Measurements from ENCODE around the gene ZFP69B. TPM values are rescaled to one million over a fixed set of nuclear protein-coding genes. Genes with fewer than 3 reads are reported as not detected.

ZFP69B gene
- total RNA-seq, 2 donors from 2014 or later = 1.4 to 1.9 TPM

GRCh38 chr1:40438391-40439015 lies 11.8 kb upstream of the ZFP69B start:
- intact Hi-C loops (cut with DNase I) = no loop called here
- peak; percentile 64 for TF ChIP-seq CTCF (IDR thresholded peaks at IDR 0.05)
- Histone ChIP-seq H3K27ac (no peak overlapping the region), H3K4me3 (no peak overlapping the region), H3K27me3 (no peaks in the 10 kb centered on the region), H3K9me3 (no peaks in the 10 kb centered on the region), H3K36me3 (no peaks in the 10 kb centered on the region), H3K9ac (ENCODE audit: low read depth in 2 of 2, low read length in 2 of 2) (no peak overlapping the region), H3K4me1 (no peaks in the 10 kb centered on the region)
- DNase-seq = no peak

GRCh38 chr1:40439247-40439646 lies 11.0 kb upstream of the ZFP69B start:
- Histone ChIP-seq H3K9ac (ENCODE audit: low read depth in 2 of 2, low read length in 2 of 2) (no peak overlapping the region), H3K27me3 (no peaks in the 10 kb centered on the region), H3K4me3 (no peak overlapping the region), H3K4me1 (no peaks in the 10 kb centered on the region), H3K27ac (no peak overlapping the region), H3K9me3 (no peaks in the 10 kb centered on the region), H3K36me3 (no peaks in the 10 kb centered on the region)
- intact Hi-C loops (cut with DNase I) = no loop called here
- TF ChIP-seq CTCF (IDR thresholded peaks at IDR 0.05) = no peak
- no peak for DNase-seq

- Histone ChIP-seq H3K36me3 (no peaks in the 10 kb centered on the region), H3K9me3 (peaks cover 5% of the 10 kb centered on the region), H3K9ac (ENCODE audit: low read depth in 2 of 2, low read length in 2 of 2) (peak overlapping the region; percentile 72 to 83), H3K27me3 (no peaks in the 10 kb centered on the region), H3K4me1 (no peaks in the 10 kb centered on the region), H3K4me3 (peak overlapping the region; percentile 80), H3K27ac (peak overlapping the region; percentile 70)
- TF ChIP-seq CTCF (IDR thresholded peaks at IDR 0.05) = no peak
- intact Hi-C loops (cut with DNase I) = no loop called here
- peak; percentile 23 for DNase-seq
Measured at GRCh38 chr1:40450495-40451237, 390 bp downstream of the ZFP69B start.

- no peak overlapping the region for H3K27ac ChIP-seq
- no peak for DNase-seq
- H3K9ac ChIP-seq (ENCODE audit: low read depth in 2 of 2, low read length in 2 of 2) = no peak overlapping the region
- TF ChIP-seq CTCF (IDR thresholded peaks at IDR 0.05) = no peak
- no peaks in the 10 kb centered on the region for H3K36me3 ChIP-seq
- intact Hi-C loops (cut with DNase I) = no loop called here
- no peaks in the 10 kb centered on the region for H3K27me3 ChIP-seq
- no peak overlapping the region for H3K4me3 ChIP-seq
- H3K9me3 ChIP-seq = peaks cover 5% of the 10 kb centered on the region
- no peaks in the 10 kb centered on the region for H3K4me1 ChIP-seq
Measured at GRCh38 chr1:40451238-40451585, 936 bp downstream of the ZFP69B start.

GRCh38 chr1:40454873-40455272 lies 4.6 kb downstream of the ZFP69B start:
- no peaks in the 10 kb centered on the region for H3K36me3 ChIP-seq
- peaks cover 7% of the 10 kb centered on the region for H3K9me3 ChIP-seq
- H3K27me3 ChIP-seq = no peaks in the 10 kb centered on the region
- intact Hi-C loops (cut with DNase I) = no loop called here
- no peak overlapping the region for H3K27ac ChIP-seq
- TF ChIP-seq CTCF (IDR thresholded peaks at IDR 0.05) = no peak
- DNase-seq = no peak
- no peak overlapping the region for H3K4me3 ChIP-seq
- no peaks in the 10 kb centered on the region for H3K4me1 ChIP-seq
- no peak overlapping the region for H3K9ac ChIP-seq (ENCODE audit: low read depth in 2 of 2, low read length in 2 of 2)
